Measurements from ENCODE around the gene PTPRG.

- TF ChIP-seq EZH2phosphoT487 (IDR thresholded peaks at IDR 0.05; ENCODE audit: low read depth) (no peak), CTCF (IDR thresholded peaks at IDR 0.05; ENCODE audit: low read depth, low read length) (no peak)
Observed at GRCh38 chr3:61522060-61522459, 39.3 kb upstream of the PTPRG start.

All from OCI-LY3 (cell line).